ENCODE results near the gene OGDHL.
"Not testable (repeated sequence)": the region's sequence is repeated elsewhere in the genome, so short reads cannot be mapped to it uniquely, and the experiment has no call there.

Gene OGDHL

GRCh38 chr10:49761789-49762565 lies at the start of gene OGDHL:
OGDHL (minus strand) TSS chr10:49762323; CDS start chr10:49758592, 3,731 bp downstream.
- peak; percentile 60 for DNase-seq

- no peak for DNase-seq
These were observed 41.9 kb upstream of the OGDHL start for GRCh38 chr10:49803988-49804387.

DNA sequence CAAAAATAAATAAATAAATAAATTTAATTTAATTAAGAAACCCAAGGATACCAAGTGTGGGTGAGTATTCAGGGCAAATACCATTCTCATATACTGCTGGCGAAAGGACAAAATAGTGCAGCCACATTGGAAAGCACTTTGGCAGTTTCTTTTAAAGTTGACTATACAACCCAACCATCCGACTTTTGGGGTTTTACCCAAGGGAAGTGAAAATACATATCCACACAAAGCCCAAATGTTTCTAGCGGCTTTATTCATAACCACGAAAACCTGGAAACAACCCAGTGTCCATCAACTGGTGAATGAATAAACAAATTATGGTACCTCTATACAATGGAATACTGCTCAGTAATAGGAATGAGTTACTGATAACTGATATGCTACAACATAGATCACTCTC lies 36.2 kb upstream of the OGDHL start:
- DNase-seq = no peak

DNA sequence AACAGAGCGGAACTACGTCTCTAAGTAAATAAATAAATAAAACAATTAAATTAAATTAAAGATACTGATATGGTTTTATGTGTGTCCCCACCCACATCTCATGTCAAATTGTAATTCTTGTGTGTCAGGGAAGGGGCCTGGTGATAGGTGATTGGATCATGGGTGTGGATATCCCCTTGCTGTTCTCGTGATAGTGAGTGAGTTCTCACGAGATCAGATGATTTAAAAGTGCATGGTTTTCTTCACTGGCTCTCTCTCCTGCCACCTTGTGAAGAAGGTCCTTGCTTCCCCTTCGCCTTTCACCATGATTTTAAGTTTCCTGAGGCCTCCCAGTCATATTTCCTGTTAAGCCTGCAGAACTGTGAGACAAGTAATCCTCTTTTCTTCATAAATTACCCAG lies 29.0 kb upstream of the OGDHL start:
- no peak for DNase-seq

- DNase-seq = no peak
These were observed 22.6 kb upstream of the OGDHL start for GRCh38 chr10:49784681-49785080.

DNA sequence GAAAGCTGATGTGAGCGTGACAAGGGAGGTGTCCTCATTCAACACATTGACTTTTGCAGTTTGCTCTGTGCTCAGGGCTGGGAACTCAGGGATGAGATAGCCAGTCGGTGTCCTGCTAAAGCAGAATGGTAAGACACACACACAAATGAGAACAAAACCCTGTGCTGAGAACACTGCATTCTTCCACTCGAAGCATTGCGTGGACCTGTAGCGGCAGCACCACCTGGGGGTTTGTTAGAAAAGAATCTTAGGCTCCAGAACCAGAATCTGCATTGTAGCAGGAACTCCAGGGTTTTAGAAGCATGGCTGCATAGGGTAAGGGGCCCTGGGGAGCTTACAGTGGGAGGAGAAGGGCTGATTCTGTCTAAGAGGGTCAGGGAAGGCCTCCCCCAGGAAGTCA lies 21.5 kb upstream of the OGDHL start:
- DNase-seq = peak; percentile 23

DNA sequence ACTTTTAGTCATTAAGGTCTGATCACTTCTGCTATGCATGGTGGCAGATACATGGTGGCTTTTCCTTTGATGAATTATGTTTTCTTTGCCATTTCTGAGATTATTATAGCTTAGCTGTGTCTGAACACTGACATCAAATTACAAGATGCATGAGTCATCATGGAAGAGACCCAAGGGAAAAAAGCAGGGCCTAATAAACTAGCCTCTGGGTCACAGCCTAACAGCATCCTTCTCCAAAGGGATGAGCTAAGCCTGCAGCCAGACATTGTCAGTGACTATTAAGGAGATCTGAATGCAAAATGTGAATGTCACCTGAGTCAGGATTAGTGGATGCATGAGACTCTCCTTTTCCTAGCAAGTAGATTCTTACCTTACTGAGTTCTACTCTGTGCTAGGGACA lies 19.1 kb upstream of the OGDHL start:
- DNase-seq = no peak

DNA sequence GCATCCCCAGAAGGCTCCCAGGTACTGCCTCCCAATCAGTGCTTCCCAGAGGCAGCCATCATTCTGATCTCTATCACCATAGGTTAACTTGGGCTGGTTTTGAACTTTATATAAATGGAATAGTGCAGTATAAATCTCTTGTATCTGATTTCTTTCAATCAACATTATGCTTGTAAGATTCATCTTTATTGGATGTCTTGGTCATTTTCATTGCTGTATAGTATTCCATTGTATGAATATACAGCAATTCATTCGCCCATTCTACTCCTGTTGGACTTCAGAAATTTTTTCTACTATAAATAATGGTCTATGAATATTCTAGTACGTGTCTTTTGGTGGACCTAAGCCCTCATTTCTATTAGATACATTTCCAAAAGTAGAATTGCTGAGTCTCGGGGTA lies 16.1 kb upstream of the OGDHL start:
- DNase-seq = no peak

DNA sequence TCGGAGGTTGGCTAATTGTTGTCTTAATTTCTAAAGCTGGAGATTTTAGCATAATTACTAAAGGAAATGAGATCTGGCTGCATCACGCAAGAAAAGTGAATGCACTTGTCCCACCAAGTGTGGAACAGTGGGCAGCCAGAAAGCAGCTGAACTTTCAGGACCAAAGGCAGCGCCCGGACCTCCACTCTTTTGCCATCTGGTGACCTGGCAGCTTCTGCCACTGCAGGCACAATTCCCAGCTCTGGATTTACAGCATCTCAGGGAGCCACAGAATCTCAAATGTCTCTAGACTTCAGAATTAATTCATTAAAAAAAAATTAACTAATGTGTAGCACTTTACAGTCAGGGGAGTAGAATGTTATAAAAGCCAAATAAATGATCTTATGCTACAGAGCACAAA lies 14.7 kb upstream of the OGDHL start:
- no peak for DNase-seq

DNA sequence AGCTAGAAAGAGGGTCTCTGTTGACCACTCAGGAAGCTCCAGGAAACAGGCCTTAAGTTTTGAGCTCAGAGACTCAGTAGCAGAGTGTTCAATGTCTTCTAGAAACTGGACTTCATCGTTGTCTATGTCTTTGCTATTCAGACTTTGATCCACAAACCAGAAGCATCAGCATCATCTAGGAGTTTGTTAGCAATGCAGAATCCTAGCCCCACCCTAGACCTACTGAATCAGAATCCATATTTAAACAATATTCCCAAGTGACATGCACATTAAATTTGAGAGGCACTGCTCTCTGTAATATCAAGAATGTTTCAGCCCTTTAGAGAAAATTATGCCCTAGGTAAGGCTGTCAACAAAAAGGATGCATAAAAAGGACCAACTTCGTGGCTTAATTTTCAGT lies 12.9 kb upstream of the OGDHL start:
- DNase-seq = no peak

DNA sequence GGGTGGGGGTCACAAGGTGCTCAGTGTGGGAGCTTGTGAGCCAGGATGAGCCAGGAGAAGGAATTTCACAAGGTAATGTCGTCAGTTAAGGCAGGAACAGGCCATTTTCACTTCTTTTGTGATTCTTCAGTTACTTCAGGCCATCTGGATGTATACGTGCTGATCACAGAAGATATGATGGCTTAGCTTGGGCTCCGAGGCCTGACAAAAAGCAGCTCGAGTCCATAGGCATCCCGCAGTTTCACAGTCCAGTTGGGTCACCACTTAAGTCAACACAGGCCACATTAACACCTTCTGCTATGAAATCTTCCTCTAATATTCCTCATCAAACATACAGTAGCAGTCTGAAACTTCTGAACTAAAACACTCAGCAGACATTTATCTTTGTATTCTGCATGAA lies 10.8 kb upstream of the OGDHL start:
- DNase-seq = not testable (repeated sequence)

DNA sequence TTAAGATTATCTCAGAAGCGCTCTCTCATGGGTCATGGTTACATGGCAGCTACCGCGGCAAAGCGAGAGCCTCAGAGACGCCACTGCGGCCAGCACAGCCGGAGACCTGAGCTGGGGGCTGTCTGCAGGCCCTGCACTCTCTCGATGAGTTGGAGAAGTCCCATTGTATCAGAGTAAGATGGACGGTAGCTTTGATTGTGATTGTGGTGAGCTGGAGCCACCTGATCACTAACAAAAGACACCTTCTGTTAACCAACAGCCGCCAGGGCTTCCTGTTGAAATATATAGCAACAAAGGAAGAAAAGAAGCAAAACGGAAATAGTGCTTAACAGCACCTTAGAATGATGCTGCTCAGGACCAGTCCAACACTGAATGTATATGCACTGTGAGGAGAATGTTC lies 8.9 kb upstream of the OGDHL start:
- DNase-seq = not testable (repeated sequence)

GRCh38 chr10:49769692-49770091 lies 7.6 kb upstream of the OGDHL start:
- DNase-seq = no peak

DNA sequence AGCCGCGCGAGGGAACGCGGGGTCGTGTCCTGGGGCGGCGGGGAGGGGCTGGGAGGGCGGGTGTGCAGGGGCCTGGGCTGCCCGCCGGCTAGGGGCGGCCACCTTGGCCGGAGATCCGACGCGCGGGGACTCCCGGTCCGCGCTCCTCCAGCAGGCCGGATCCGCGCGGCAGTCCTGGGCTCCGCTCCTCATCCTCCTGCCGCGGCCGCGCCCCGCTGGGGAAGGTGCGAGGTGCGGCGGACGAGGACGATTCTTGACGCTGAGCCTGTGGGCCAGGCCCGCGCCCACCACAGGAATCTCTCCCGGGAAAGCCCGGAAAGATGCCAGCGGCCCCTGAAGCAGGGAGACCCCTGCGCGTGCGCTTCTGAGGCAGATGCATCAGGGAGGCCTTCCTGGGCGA lies 6.6 kb upstream of the OGDHL start:
- no peak for DNase-seq

- DNase-seq = no peak
These were observed 6.2 kb upstream of the OGDHL start for GRCh38 chr10:49768329-49768728.

DNA sequence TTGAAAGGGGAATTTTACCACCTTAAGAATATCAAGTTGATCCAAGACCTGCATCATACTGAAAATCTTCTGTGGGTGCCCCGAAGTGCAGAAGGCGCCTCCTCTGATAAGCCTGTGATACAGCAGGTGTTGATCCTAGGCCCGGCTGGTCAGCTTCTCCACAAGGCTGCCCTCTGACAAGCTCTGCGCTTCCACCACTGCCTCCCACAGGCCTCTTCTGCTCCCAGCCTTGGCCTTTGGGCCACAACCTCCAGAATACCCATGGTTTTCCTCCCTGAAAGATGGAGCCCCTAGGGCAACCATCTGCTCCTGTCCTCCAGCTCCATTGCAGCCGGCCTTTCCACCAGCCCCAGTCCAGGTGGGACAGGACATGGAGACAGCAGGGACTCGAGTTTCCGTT lies 5.6 kb upstream of the OGDHL start:
- no peak for DNase-seq

GRCh38 chr10:49766484-49766883 lies 4.4 kb upstream of the OGDHL start:
- no peak for DNase-seq

DNA sequence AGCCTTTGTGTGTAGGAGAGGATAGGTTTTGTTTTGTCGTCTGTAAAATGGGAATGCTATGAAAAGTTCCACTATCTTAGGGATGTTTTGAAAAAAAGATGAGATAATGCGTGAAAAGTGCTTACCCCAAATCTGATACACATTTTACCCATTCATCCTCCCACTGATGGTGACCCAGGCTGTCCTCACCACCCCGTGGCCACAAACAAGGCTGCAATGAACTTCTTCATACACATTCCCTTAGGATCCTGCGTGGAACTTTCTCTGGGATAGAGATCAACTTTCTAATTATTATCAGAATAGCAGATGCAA lies 399 bp upstream of the OGDHL start:
- DNase-seq = no peak

GRCh38 chr10:49761201-49761788 lies 828 bp downstream of the OGDHL start:
- no peak for DNase-seq

DNA sequence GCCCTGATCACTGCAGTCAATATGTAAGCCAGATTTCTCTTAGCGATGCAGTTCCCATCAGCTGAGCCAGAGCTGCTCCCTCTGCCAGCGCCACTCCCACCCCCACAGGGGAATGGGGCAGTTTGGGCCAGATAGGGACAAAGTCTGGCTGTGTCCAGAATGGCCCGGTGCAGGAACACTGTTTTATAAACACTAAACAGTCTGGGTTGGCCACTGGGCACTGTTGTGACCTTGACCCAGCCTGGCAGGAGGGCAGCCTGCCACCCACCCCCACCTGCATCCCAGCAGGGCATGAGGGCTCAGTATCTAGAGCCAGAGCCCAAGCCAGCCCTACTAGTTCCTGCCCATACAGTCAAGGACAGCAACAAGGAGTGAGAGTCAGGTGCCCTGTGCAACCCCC lies 1.3 kb downstream of the OGDHL start:
- DNase-seq = no peak

DNA sequence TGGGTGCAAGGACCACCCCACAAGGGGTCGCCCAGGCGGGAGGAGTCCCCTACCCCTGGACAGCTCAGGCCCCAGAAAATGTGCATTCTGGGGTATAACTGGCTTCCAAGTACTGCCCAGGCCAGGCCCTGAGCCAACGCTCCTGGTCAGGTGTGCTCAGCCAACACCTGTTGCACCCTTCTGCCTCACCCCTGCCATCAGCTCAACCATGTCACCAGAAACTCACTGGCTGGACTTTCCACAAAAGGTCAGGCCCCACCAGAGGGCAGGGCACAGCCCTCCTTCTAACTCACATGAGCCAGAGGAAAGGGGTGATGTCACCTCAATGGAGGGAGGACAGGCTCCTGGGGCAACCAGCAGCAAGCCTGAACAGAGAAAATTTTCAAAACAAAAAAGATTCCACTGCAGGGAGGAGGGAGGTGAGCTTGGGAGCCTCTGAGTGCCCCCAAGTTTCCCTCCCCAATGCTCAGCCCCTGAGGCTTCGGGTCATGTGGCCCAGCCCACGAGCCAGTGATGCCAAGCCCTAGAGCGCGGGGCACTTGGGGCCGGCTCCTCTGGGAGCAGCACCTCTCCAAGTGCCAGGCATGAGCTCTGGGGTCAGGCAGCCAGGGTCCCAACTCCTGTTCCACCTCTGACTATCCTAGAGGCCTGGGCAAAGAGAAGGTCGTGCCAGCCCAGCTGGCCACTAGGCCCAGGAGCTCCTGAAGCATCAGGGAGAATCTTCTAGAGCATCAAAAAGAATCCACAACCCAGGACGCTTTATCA lies 2.2 kb downstream of the OGDHL start:
- DNase-seq = no peak

- DNase-seq = no peak
These were observed 3.7 kb downstream of the OGDHL start for GRCh38 chr10:49758249-49758930.

GRCh38 chr10:49756641-49757040 lies 5.5 kb downstream of the OGDHL start:
- no peak for DNase-seq

- DNase-seq = no peak
These were observed 6.1 kb downstream of the OGDHL start for GRCh38 chr10:49756031-49756430.

Data from NCI-H526 treated with DMSO at 0.1 percent for 48 hours (cell line).